Upper lobe of left lung (tissue), 6 donors: ENCODE results near the gene PLXNA4. TPM values are rescaled to one million over a fixed set of nuclear protein-coding genes. Genes with fewer than 3 reads are reported as not detected.

Experiments
- ATAC-seq, 2 donors: fragments of 200-7000 bp; cut with Tn5 transposase; one replicate each; pipeline ENCODE4 v1.9.1; 2022; ENCODE audit warnings: mild to moderate bottlenecking in 2 of 2, moderate library complexity in 2 of 2; ENCODE audit not compliant: low FRiP score in 2 of 2
- DNase-seq, 2 donors: peaks; one replicate each; pipeline ENCODE4 v3.0.0-alpha.2; 2019 to 2020
- H3K27ac ChIP-seq, 4 donors: fragments of 200-600 bp; sonication (generic); one replicate each; pipeline ENCODE4 v1.5.1; 2016 to 2019
- H3K27me3 ChIP-seq, 4 donors: fragments of 200-600 bp; sonication (generic); one replicate each; pipeline ENCODE4 v1.5.1; 2017 to 2019
- H3K36me3 ChIP-seq, 4 donors: fragments of 200-600 bp; sonication (generic); one replicate each; pipeline ENCODE4 v1.5.1; 2016 to 2019
- H3K4me1 ChIP-seq, 4 donors: fragments of 200-600 bp; sonication (generic); one replicate each; pipeline ENCODE4 v1.5.1; 2018 to 2019
- H3K4me3 ChIP-seq, 4 donors: fragments of 200-600 bp; sonication (generic); one replicate each; pipeline ENCODE4 v1.5.1; 2017 to 2019; ENCODE audit warnings: mild to moderate bottlenecking in 2 of 4, moderate library complexity in 1 of 4
- H3K9me3 ChIP-seq, 4 donors: fragments of 200-600 bp; sonication (generic); one replicate each; pipeline ENCODE4 v1.5.1; 2018 to 2019
- CTCF ChIP-seq, 6 experiments: fragments of 450-650 bp in 4 of 6; fragments of 200-600 bp in 2 of 6; sonication (generic) in 2 of 6; IDR thresholded peaks; one replicate each; pipeline ENCODE4 v1.5.1; 2016 to 2019; ENCODE audit warnings: antibody characterized with exemption in 6 of 6
- EP300 ChIP-seq, 4 donors: sonication (generic); formaldehyde crosslinking; IDR thresholded peaks; one replicate each; pipeline ENCODE4 v1.5.1; 2017; ENCODE audit warnings: antibody characterized with exemption in 4 of 4, control low read depth in 2 of 4
- POLR2A ChIP-seq, 4 donors: fragments of 450-650 bp; IDR thresholded peaks; one replicate each; pipeline ENCODE4 v1.5.1; 2016 to 2017; ENCODE audit warnings: antibody characterized with exemption in 4 of 4, mild to moderate bottlenecking in 2 of 4
- POLR2AphosphoS5 ChIP-seq, 2 donors: sonication (generic); formaldehyde crosslinking; IDR thresholded peaks; one replicate each; pipeline ENCODE4 v1.5.1; 2017; ENCODE audit warnings: antibody characterized with exemption in 2 of 2
- WGBS, 2 donors: methylation state at CpG; one replicate each; pipeline ENCODE4 v1.1.5; 2017 to 2018; 5-methylcytosine and 5-hydroxymethylcytosine counted together
- total RNA-seq, 6 donors: library from RNA; depleted of rRNA in 4 of 6; stranded (reverse); fragments of >200 nt in 4 of 6; gene quantifications; one replicate each; pipeline versions ENCODE4 v1.1.0 to v1.2.1, GENCODE V29; 2016 to 2021
- donor health status: DM: no; HTN: no; CAD: no; lungs with moderate emphysema.
- donor health status: DM: no; HTN: yes; CAD: no; lungs with severe emphysema.

PLXNA4 gene
- total RNA-seq, 6 donors from 2014 or later = 1.1 to 5.9 (median 2.6) TPM

GRCh38 chr7:132592231-132592920 lies 16.1 kb upstream of the PLXNA4 start:
- H3K9me3 ChIP-seq = no peaks in the 10 kb centered on the region
- DNase-seq (no peak), ATAC-seq (no peak)
- TF ChIP-seq POLR2A (IDR thresholded peaks at IDR 0.05) (no peak), POLR2AphosphoS5 (IDR thresholded peaks at IDR 0.05) (no peak), CTCF (IDR thresholded peaks at IDR 0.05) (no peak), EP300 (IDR thresholded peaks at IDR 0.05) (no peak)
- WGBS, 2 donors = 70 to 71% methylated on average over 12 of the region's 12 CpGs
- no peaks in the 10 kb centered on the region for H3K36me3 ChIP-seq
- H3K4me3 ChIP-seq = no peak overlapping the region
- no peaks in the 10 kb centered on the region for H3K27me3 ChIP-seq
- no peaks in the 10 kb centered on the region for H3K4me1 ChIP-seq
- H3K27ac ChIP-seq = no peak overlapping the region

- Histone ChIP-seq H3K27ac (no peak overlapping the region), H3K27me3 (no peaks in the 10 kb centered on the region), H3K36me3 (no peaks in the 10 kb centered on the region), H3K4me1 (no peaks in the 10 kb centered on the region), H3K4me3 (no peak overlapping the region), H3K9me3 (no peaks in the 10 kb centered on the region)
- TF ChIP-seq POLR2AphosphoS5 (IDR thresholded peaks at IDR 0.05) (no peak), EP300 (IDR thresholded peaks at IDR 0.05) (no peak), CTCF (IDR thresholded peaks at IDR 0.05) (no peak), POLR2A (IDR thresholded peaks at IDR 0.05) (no peak)
- WGBS, 2 donors = 74 to 82% methylated on average over 4 of the region's 4 CpGs
- DNase-seq (no peak), ATAC-seq (no peak)
Measured at GRCh38 chr7:132590162-132590561, 13.9 kb upstream of the PLXNA4 start.

DNA sequence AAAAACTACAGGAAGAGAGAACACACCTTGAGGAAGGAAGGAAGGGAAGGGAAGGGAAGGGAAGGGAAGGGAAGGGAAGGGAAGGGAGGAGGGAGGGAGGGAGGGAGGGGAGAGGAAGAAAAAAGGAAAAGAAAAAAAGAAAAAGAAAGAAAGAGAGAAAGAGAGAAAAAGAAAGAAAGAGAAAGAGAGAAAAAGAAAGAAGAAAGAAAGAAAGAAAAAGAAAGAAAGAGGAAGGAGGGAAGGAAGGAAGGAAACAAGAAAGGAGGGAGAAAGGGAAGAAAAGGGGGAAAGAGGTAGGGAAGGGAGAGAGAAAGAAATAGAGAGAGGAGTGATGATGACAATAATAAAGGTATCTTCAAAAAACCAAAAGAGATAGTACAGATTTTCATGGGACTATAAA lies 12.3 kb upstream of the PLXNA4 start:
- H3K4me1 ChIP-seq = no peaks in the 10 kb centered on the region
- H3K36me3 ChIP-seq = no peaks in the 10 kb centered on the region
- TF ChIP-seq CTCF (IDR thresholded peaks at IDR 0.05) (no peak), POLR2AphosphoS5 (IDR thresholded peaks at IDR 0.05) (no peak), POLR2A (IDR thresholded peaks at IDR 0.05) (no peak), EP300 (IDR thresholded peaks at IDR 0.05) (no peak)
- ATAC-seq = no peak
- no peaks in the 10 kb centered on the region for H3K27me3 ChIP-seq
- H3K9me3 ChIP-seq = no peaks in the 10 kb centered on the region
- no peak for DNase-seq
- no peak overlapping the region for H3K27ac ChIP-seq
- no peak overlapping the region for H3K4me3 ChIP-seq

- TF ChIP-seq CTCF (IDR thresholded peaks at IDR 0.05) (no peak), POLR2AphosphoS5 (IDR thresholded peaks at IDR 0.05) (no peak), EP300 (IDR thresholded peaks at IDR 0.05) (no peak), POLR2A (IDR thresholded peaks at IDR 0.05) (no peak)
- no peak for ATAC-seq
- no peak overlapping the region for H3K27ac ChIP-seq
- H3K4me1 ChIP-seq = no peaks in the 10 kb centered on the region
- H3K4me3 ChIP-seq = no peak overlapping the region
- no peaks in the 10 kb centered on the region for H3K9me3 ChIP-seq
- no peaks in the 10 kb centered on the region for H3K36me3 ChIP-seq
- 66 to 69% methylated on average over 7 of the region's 7 CpGs for WGBS, 2 donors
- no peak for DNase-seq
- H3K27me3 ChIP-seq = no peaks in the 10 kb centered on the region
Measured at GRCh38 chr7:132584796-132585494, 8.7 kb upstream of the PLXNA4 start.
